ENCODE measurements around the gene SUPT16H.

GRCh38 chr14:21352587-21352986 lies 31.2 kb downstream of the SUPT16H start:
- TF ChIP-seq CTCF (IDR thresholded peaks at IDR 0.05 in 2 of 3, conservative IDR thresholded peaks at IDR 0.05 in 1 of 3; ENCODE audit: control insufficient read depth in 2 of 3, extremely low read depth in 1 of 3, insufficient read depth in 1 of 3, low read depth in 3 of 3, low read length in 3 of 3) (no peak), MYB (IDR thresholded peaks at IDR 0.05; ENCODE audit: borderline replicate concordance, low read depth, low read length) (no peak), EZH2 (IDR thresholded peaks at IDR 0.05; ENCODE audit: borderline replicate concordance, control insufficient read depth, low read depth, low read length) (no peak), CREB1 (IDR thresholded peaks at IDR 0.05; ENCODE audit: low read depth) (no peak), MEF2B (IDR thresholded peaks at IDR 0.05; ENCODE audit: partially characterized antibody, poor library complexity, severe bottlenecking) (no peak), USF1 (IDR thresholded peaks at IDR 0.05; ENCODE audit: borderline replicate concordance, extremely low read length, insufficient read depth, low read depth, low read length) (no peak), RFX5 (IDR thresholded peaks at IDR 0.05; ENCODE audit: low read depth, low read length) (no peak), RB1 (IDR thresholded peaks at IDR 0.05; ENCODE audit: borderline replicate concordance) (no peak), ELK1 (IDR thresholded peaks at IDR 0.05; ENCODE audit: low read depth, low read length) (no peak), NBN (IDR thresholded peaks at IDR 0.05) (no peak), SREBF1 (IDR thresholded peaks at IDR 0.05; ENCODE audit: low read length) (no peak), CBX3 (IDR thresholded peaks at IDR 0.05; ENCODE audit: borderline replicate concordance, low read depth) (no peak)
